Keratinocyte (primary cell): ENCODE data around the gene C19orf47. TPM values are rescaled to one million over a fixed set of nuclear protein-coding genes. Genes with fewer than 3 reads are reported as not detected.

ENCODE experiments used
- DNase-seq: peaks from one replicate; pipeline ENCODE4 v3.0.0-alpha.2; 2011; ENCODE audit warnings: low read depth, missing footprints, low spot score
- FAIRE-seq: peaks from 2 replicates; lab custom pipeline; 2011; peaks lifted over from hg19 to GRCh38; lab: Jason Lieb, UNC
- H2AFZ ChIP-seq: 2 replicates; pipeline ENCODE4 v1.6.0; 2012; ENCODE audit warnings: low read length, control low read depth, inconsistent platforms; ENCODE audit not compliant: control insufficient read depth
- H3K27ac ChIP-seq: 2 replicates; pipeline ENCODE4 v1.5.1; 2011; ENCODE audit warnings: low read length; ENCODE audit not compliant: control insufficient read depth, insufficient read depth
- H3K27me3 ChIP-seq: 3 replicates; pipeline ENCODE4 v1.6.0; 2011; ENCODE audit warnings: low read length; ENCODE audit not compliant: control insufficient read depth, insufficient read depth; ENCODE audit errors: extremely low read depth
- H3K36me3 ChIP-seq, 2 experiments: 2 replicates in 1 of 2; 3 replicates in 1 of 2; pipeline ENCODE4 v1.5.1; 2011; ENCODE audit warnings: low read length in 2 of 2, mild to moderate bottlenecking in 1 of 2; ENCODE audit not compliant: control insufficient read depth in 2 of 2, insufficient read depth in 2 of 2; ENCODE audit errors: extremely low read depth in 1 of 2
- H3K4me1 ChIP-seq: 3 replicates; pipeline ENCODE4 v1.5.1; 2011; ENCODE audit warnings: low read length; ENCODE audit not compliant: control insufficient read depth, insufficient read depth; ENCODE audit errors: extremely low read depth
- H3K4me2 ChIP-seq: 3 replicates; pipeline ENCODE4 v1.6.0; 2011; ENCODE audit warnings: low read depth, low read length; ENCODE audit not compliant: control insufficient read depth, insufficient read depth; ENCODE audit errors: extremely low read depth
- H3K4me3 ChIP-seq, 3 experiments: fragments of 200-600 bp in 1 of 3; sonication (generic) in 1 of 3; 2 replicates in 2 of 3; 3 replicates in 1 of 3; pipeline ENCODE4 v1.5.1; 2011 to 2016; ENCODE audit warnings: low read length in 3 of 3, mild to moderate bottlenecking in 3 of 3, control low read depth in 2 of 3, inconsistent platforms in 1 of 3, low read depth in 1 of 3, mixed read lengths in 1 of 3, mixed run types in 1 of 3, moderate library complexity in 1 of 3; ENCODE audit not compliant: control insufficient read depth in 2 of 3, insufficient read depth in 2 of 3; ENCODE audit errors: extremely low read depth in 1 of 3
- H3K79me2 ChIP-seq: 2 replicates; pipeline ENCODE4 v1.6.0; 2012; ENCODE audit warnings: low read length; ENCODE audit not compliant: control insufficient read depth, insufficient read depth
- H3K9ac ChIP-seq: 3 replicates; pipeline ENCODE4 v1.6.0; 2011; ENCODE audit warnings: low read length; ENCODE audit not compliant: control insufficient read depth, insufficient read depth; ENCODE audit errors: extremely low read depth
- H3K9me1 ChIP-seq: 3 replicates; pipeline ENCODE4 v1.6.0; 2011; ENCODE audit warnings: low read length; ENCODE audit not compliant: control insufficient read depth, insufficient read depth; ENCODE audit errors: extremely low read depth
- H3K9me3 ChIP-seq: 2 replicates; pipeline ENCODE4 v1.5.1; 2012; ENCODE audit warnings: low read depth, low read length; ENCODE audit not compliant: control insufficient read depth
- H4K20me1 ChIP-seq: 3 replicates; pipeline ENCODE4 v1.6.0; 2011; ENCODE audit warnings: low read length; ENCODE audit not compliant: control insufficient read depth, insufficient read depth; ENCODE audit errors: extremely low read depth
- CTCF ChIP-seq, 3 experiments: IDR thresholded peaks in 1 of 3; conservative IDR thresholded peaks in 1 of 3; optimal IDR thresholded peaks in 1 of 3; 2 replicates in 2 of 3; 3 replicates in 1 of 3; pipeline versions ENCODE3 to v1.5.1; 2011; ENCODE audit warnings: low read length in 3 of 3, mild to moderate bottlenecking in 3 of 3, moderate library complexity in 2 of 3, control low read depth in 1 of 3, inconsistent platforms in 1 of 3; ENCODE audit not compliant: insufficient read depth in 2 of 3; ENCODE audit errors: extremely low read depth in 1 of 3
- EZH2 ChIP-seq: IDR thresholded peaks from one replicate; pipeline ENCODE4 v1.6.1; 2012; ENCODE audit warnings: inconsistent platforms, mild to moderate bottlenecking, low read length, moderate library complexity
- dilution Hi-C: fragments of 300-500 bp; cut with MboI; formaldehyde crosslinking; loops from one replicate; pipeline ENCODE4 v1.7.0; 2020; ENCODE audit warnings: low sequenced_read_pairs; ENCODE audit not compliant: extremely low pct_ligation_motif_present
- polyA plus RNA-seq, 5 experiments: library from polyadenylated mRNA; depleted of rRNA in 3 of 5; stranded (reverse) in 3 of 5; stranded (forward) in 1 of 5; unstranded in 1 of 5; fragments of >200 nt; gene quantifications; 1 replicate in 1 of 5; 2 replicates in 3 of 5; 3 replicates in 1 of 5; pipeline versions ENCODE4 v1.2.1 to v1.2.3, GENCODE V29; 2011 to 2012; ENCODE audit warnings: missing spikeins in 2 of 5, low read depth in 1 of 5, low replicate concordance in 1 of 5

The C19orf47 gene
- polyA plus RNA-seq, 1 donor (not counting 4 experiments of a cell fraction or from before 2014, with no cell fraction given): 13.3 TPM

DNA sequence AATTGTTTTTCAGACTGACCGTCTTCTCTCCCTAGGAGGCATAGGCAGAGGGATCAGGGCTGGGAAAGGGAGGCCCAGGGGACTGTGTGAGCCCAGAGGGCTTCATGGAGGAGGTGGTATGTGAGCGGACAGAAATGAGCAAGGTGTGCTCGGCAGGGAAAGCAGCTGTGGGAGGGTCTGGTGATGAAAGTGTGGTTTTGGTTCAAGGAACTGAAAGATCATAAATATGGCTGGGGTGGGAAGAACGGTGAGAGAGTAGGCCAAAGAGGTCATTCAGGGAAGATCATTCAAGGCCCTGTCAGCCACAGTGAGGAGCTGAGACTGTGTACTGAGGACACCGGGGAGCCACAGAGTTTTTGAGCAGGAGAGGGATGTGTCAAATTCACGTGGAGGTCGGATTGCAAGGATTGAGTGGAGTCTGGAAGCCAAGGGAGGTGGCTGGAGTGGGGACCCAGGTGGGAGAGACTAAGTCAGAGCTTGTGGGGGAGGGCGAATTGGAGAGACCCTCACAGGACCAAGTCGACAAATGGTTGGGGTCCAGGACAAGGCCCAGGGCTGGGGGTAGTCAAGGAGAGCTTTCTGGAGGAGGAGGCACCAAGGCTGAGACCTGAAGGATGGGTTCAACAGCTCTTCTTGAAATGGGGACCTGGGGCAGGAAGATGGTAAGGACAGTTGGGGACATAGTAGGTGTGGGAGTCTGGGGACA, 7.9 kb upstream of the C19orf47 start:
- H3K27ac ChIP-seq: no peak overlapping the region
- dilution Hi-C loops: no loop called here
- no peaks in the 10 kb centered on the region for H3K27me3 ChIP-seq
- FAIRE-seq (no peak), DNase-seq (no peak)
- H2AFZ ChIP-seq: no peak overlapping the region
- H3K9me3 ChIP-seq: no peaks in the 10 kb centered on the region
- H3K4me2 ChIP-seq: no peak overlapping the region
- H3K79me2 ChIP-seq: peaks cover 2% of the 10 kb centered on the region
- peaks cover 0 to 8% of the 10 kb centered on the region in 2 experiments for H3K36me3 ChIP-seq
- TF ChIP-seq CTCF (optimal IDR thresholded peaks at IDR 0.05 in 1 of 3, IDR thresholded peaks at IDR 0.05 in 1 of 3, conservative IDR thresholded peaks at IDR 0.05 in 1 of 3; ENCODE audit: extremely low read depth in 1 of 3, insufficient read depth in 2 of 3, low read length in 3 of 3): no peak
- no peak for TF ChIP-seq EZH2
- no peak overlapping the region for H3K4me3 ChIP-seq
- no peaks in the 10 kb centered on the region for H3K4me1 ChIP-seq
- H3K9me1 ChIP-seq: no peaks in the 10 kb centered on the region
- no peaks in the 10 kb centered on the region for H4K20me1 ChIP-seq
- no peak overlapping the region for H3K9ac ChIP-seq

GRCh38 chr19:40348961-40349507, 837 bp upstream of the C19orf47 start:
- peaks cover 0 to 4% of the 10 kb centered on the region in 2 experiments for H3K36me3 ChIP-seq
- H3K4me3 ChIP-seq: peak overlapping the region; percentile 70 to 87 (median 78)
- no peaks in the 10 kb centered on the region for H3K9me3 ChIP-seq
- H3K4me2 ChIP-seq: peak overlapping the region; percentile 89
- peak overlapping the region; percentile 82 for H3K27ac ChIP-seq
- H2AFZ ChIP-seq: peak overlapping the region; percentile 86
- TF ChIP-seq CTCF (optimal IDR thresholded peaks at IDR 0.05 in 1 of 3, IDR thresholded peaks at IDR 0.05 in 1 of 3, conservative IDR thresholded peaks at IDR 0.05 in 1 of 3; ENCODE audit: extremely low read depth in 1 of 3, insufficient read depth in 2 of 3, low read length in 3 of 3) (no peak), EZH2 (no peak)
- H3K9me1 ChIP-seq: no peaks in the 10 kb centered on the region
- H3K27me3 ChIP-seq: no peaks in the 10 kb centered on the region
- FAIRE-seq (no peak), DNase-seq (no peak)
- no peaks in the 10 kb centered on the region for H4K20me1 ChIP-seq
- peaks cover 9% of the 10 kb centered on the region for H3K4me1 ChIP-seq
- dilution Hi-C loops: no loop called here
- peaks cover 33% of the 10 kb centered on the region for H3K79me2 ChIP-seq
- peak overlapping the region; percentile 78 for H3K9ac ChIP-seq
